T-helper 1 cell (primary cell): ENCODE data around the gene GPC6.
"Not testable (repeated sequence)": the region's sequence is repeated elsewhere in the genome, so short reads cannot be mapped to it uniquely, and the experiment has no call there.

Source experiments
- DNase-seq, 5 donors: peaks; one replicate each; pipeline ENCODE4 v3.0.0-alpha.2; 2012 to 2020

The GPC6 gene

GRCh38 chr13:94192431-94192975 is 965.9 kb downstream of the GPC6 start:
- peak in 1 of 5 donors; percentile 12 for DNase-seq

DNA sequence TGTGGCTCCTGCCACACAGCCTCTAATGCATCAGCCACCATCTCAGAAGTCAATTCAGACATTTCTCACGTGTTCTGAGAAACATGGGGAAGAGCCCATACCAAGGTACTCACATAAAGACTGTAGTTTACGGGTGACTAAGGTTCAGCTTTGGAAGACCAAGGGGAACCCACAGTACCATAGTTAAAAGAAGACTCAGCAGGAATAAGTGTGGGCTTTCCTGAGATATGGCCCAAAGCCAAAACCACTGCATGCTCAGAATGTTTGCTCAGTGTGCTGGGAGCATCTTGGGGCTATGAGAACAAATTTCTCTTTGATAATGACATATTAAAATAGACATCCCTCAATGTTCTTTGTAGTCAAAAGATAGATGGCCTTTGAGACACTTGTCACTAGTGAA is 969.1 kb downstream of the GPC6 start:
- no peak for DNase-seq

- DNase-seq, result no peak
Observed at GRCh38 chr13:94196413-94196812, 969.8 kb downstream of the GPC6 start.

GRCh38 chr13:94198681-94199080 is 972.1 kb downstream of the GPC6 start:
- no peak for DNase-seq

GRCh38 chr13:94199135-94199534 is 972.5 kb downstream of the GPC6 start:
- DNase-seq, result no peak

DNA sequence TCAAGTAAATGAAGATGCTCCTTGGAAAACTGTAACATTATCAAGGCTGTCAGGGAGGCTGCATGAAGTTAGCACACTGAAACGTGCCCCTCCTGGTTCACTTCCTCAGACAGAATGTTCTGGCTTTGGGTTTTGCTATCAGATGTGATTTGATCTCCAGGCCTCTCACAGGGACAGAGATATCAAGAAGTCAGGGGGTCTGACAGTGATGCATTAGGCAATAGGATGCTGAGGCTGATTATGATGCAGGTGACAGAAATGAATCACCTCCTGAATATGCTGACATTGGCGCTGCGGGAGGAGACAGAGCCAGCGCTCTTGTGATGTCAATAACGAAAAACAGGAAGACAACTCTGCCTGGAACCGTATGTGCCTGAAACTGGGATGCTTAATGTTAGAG is 974.4 kb downstream of the GPC6 start:
- DNase-seq, result no peak

DNA sequence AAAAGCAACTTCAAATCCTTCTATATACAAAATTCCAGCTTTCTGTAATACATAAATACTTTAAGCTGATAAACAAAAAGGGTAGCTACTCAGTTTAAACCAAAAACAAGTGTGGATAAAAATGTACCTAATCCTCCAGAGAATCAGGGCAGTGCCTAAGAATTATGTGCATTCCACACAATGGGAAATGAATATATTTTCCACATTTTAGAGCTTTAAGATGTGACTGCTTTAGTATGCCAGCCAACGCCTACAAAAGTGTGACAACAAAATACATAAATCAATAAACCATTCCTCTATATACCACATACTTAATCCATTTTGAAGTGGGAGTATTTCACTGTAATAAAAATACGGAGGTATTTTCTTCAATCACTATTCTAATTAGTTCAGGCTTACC is 977.6 kb downstream of the GPC6 start:
- DNase-seq, result no peak

DNA sequence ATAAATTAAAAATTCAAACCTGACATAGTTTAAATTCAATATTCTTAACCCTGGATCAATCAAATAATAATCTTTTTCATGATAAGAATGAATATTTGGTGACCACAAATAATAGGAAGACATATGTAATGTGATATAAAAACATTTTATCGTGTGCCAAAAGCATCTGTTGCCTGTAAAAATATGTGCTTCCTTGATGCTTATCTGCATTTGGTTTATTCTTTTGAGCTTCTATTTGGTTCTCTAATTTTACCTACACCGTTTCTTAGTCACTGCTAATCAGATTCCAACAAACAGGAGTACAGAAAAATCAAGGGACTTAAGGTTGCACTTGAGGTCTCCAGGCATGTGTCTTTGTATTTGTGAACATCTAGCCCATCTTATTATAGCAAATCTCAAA is 978.3 kb downstream of the GPC6 start:
- no peak for DNase-seq

GRCh38 chr13:94205896-94206295 is 979.3 kb downstream of the GPC6 start:
- DNase-seq, result no peak

DNA sequence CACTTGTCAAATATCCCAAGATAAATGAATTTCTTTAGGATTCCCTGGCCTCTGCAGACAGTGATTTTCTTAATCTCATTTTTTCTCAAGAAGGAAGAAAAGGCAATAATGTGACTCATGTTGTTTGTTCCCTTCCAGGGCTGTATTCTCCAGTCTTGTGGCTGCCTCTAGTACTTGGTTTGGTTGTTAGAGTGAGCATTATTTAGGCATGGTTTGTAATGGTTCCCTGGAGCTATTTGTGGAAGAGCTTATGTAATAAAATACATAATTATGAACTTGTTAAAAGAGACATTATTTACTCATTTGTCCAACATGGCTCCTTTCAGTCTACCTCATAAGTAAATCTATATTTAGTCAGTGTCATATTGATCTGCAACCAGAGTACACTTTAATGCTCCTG is 982.5 kb downstream of the GPC6 start:
- no peak for DNase-seq

- not testable (repeated sequence) for DNase-seq
Observed at GRCh38 chr13:94209913-94210312, 983.3 kb downstream of the GPC6 start.

- DNase-seq, result peak in 1 of 5 donors; percentile 17
Observed at GRCh38 chr13:94210816-94211215, 984.2 kb downstream of the GPC6 start.

DNA sequence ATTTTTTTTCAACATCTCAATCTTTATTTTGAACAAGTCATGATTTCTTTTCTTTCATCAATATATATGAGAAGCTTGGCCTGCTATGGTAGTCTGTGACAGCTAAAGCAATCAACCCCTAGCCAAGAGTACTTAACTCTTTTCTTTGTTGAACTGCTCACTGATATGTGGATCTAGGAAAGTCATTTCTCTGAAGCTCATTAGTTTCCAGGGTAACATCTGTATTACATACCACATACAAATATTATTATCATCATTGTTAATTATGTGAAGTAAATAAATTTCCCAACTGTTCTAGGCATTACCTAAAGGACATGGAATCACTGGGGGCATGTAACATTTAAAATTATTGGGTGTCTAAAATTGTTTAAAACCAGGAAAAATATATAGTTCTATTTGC is 985.6 kb downstream of the GPC6 start:
- DNase-seq, result no peak

GRCh38 chr13:94214121-94214520 is 987.5 kb downstream of the GPC6 start:
- no peak for DNase-seq

- DNase-seq, result no peak
Observed at GRCh38 chr13:94214975-94215374, 988.4 kb downstream of the GPC6 start.

- DNase-seq, result no peak
Observed at GRCh38 chr13:94216476-94216875, 989.9 kb downstream of the GPC6 start.

DNA sequence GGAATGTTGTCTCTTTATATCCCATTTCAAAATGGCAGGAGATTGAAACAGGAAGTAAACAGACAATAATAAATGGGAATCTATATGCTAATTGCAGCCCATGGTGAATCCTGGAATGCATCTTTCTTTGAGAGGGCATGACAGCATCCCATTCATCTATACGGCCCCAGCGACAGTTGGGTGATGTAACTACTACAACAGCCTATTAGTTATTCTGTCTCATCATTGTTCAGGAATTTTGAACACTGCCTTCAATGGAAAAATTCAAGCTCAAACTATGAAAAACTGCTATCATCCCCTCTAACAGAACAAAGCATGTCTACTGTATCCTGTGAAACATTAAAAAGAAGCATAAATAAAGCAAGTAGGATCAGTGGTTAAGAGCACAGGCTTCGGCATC is 990.8 kb downstream of the GPC6 start:
- DNase-seq, result no peak

DNA sequence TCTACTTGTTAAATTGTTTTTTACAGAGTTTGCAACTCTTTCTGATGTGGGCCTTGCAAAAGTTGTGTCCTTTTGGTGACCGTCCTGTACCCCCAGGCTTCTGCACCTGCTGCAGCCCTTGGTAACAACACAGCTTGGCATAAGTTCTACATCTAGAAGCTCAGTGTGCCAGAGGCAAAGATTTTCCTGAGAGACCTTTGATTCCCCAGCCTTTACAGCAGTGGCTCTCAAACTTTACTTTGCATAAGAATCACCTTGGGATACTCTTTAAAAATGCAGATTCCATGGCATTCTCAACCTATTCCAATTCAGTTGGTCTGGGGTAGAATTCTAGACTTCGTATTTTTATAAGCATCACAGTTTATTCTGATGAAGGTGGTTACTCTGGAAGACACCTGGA is 991.9 kb downstream of the GPC6 start:
- no peak for DNase-seq

- DNase-seq, result no peak
Observed at GRCh38 chr13:94218951-94219350, 992.3 kb downstream of the GPC6 start.

DNA sequence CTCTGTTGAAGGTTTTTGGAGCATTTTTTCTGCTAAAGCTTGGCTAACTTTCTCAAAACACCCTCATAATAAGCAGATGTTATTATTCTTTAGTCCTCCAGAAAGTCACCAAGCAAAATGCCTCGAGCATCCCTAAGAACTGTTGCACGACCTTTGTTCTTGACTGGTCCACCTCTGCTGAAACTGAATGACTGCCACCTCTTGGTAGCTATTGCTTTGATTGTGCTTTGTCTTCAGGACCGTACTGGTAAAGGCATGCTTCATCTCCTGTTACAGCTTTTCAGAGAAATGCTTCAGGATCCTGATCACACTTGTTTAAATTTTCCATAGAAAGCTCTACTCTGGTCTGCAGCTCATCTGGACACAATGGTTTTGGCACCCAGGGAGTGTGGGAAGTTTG is 998.1 kb downstream of the GPC6 start:
- DNase-seq, result no peak

DNA sequence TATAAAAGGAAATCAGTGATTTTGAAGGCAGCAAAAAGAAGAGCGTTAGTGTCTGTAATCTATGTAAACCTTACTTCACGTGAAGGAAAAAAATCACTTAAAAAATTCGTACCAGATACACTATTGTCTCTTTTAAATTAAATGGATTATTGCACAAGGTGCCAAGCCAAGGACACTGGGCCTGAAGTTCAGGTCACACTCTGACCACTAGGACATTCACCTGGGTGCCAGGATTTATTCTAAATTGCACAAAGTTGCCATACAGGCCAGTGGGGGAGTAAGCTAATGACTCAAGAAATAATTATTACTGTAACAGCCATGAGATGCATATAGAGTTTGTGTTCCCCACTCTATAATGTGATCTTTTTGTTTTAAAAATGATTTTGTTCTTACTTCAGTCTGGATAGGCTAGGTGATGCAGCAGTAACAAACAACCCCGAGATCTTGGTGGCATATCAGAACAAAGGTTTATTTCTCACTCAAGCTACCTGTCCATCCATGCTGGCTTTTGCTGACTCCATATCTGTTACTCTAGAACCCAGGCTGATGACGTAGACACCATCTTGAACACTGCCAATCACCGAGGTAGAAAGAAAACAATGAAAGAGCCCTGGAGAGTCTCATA is 1000.8 kb downstream of the GPC6 start:
- DNase-seq, result no peak

DNA sequence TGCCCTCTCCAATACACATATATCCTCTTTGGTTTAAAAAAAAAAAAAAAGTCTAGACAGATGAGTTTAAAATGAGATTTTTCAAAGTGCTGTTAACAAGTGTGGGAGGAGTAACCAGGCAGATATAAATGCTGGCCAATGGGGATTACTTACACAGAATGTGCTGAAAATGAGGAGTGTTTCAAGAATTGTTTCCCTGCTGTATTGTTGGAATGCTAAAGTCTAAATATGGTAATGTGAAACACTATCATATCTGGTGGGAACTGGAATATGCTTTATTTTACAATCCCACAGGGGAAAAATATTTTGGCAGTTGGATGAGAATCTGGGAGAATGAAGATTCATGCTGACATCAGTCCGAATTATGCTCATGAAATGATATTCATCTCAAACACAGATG is 1002.2 kb downstream of the GPC6 start:
- DNase-seq, result no peak

GRCh38 chr13:94232161-94232950 is 1005.7 kb downstream of the GPC6 start:
- DNase-seq, result no peak

- no peak for DNase-seq
Observed at GRCh38 chr13:94232956-94233355, 1006.3 kb downstream of the GPC6 start.
